Measurements from ENCODE around the gene RGR. TPM values are rescaled to one million over a fixed set of nuclear protein-coding genes. Genes with fewer than 3 reads are reported as not detected.
A peak's percentile ranks its signal among the peaks of the same experiment; 100 is the strongest.
"Not testable (repeated sequence)": the region's sequence is repeated elsewhere in the genome, so short reads cannot be mapped to it uniquely, and the experiment has no call there.

Gene RGR
- total RNA-seq, 1 donor, result not detected

DNA sequence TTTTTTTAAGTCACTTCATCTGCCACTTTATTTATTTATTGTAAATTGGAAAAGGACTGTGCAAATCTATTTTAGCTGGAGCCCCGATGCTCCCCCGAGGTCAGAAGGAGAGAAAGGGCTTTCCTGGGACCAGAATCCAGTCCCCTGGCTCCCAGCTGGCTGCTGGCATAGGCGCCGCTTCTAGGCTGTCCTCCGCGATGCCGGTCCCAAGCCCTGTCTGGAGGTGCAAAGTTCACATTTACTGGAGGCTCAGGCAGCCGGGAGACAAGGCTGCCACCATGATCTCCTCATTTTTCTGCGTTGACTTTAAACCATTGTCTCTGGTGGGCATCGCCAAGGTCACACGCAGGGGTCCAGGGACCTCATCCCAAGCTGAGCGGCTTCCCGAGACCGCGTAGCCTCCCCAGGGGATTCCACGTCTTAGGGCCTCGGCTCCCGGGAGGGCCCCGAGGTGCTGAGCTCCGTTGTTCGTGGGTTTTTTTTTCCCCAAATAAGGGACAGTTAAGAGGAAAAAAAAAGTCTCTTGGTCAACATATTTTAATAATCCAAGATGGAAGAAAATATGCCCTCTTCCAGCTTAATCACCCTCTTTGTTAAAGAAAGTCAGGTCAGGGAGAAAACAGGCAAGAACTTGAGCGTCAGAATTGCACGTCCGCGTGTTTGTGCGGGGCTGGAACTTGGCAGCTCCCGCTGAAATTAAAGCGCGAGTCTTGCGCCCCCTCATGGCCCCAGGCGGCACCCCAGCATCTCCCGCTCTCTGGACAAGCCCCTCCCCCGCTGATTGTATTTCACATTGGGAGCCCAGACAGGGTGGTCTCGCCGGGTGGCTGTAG, 11.9 kb downstream of the RGR start:
- peak; percentile 5 to 55 (median 39) for DNase-seq (ENCODE audit: low read depth in 2 of 3, low spot score in 2 of 3)

DNA sequence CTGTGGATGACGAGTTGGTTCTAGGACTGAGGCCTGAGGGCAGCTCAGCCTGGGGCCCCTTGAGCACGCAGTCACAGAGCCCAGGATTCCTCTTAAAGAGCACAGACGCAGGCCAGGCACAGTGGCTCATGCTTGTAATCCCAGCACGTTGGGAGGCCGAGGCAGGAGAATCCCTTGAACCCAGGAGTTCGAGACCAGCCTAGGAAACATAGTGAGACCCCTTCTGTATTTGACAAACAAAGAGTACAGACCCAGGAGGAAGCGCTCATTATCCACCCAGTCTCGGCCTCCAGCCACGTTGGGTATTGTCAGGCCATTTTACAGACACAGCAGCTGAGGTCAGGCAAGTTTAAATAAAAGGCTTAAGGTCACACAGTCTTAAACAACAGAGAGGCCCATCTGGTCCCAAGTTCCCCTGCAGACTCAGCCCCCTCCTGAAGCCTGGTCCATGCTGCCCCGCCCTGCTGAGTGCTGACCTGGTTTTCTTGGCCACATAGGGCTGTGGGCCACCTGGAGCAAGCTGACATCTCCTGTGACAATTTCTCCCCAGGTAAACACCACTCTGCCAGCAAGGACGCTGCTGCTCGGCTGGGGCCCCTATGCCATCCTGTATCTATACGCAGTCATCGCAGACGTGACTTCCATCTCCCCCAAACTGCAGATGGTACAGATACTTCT, 12.6 kb downstream of the RGR start:
- DNase-seq (ENCODE audit: low read depth in 2 of 3, low spot score in 2 of 3), result no peak

- DNase-seq (ENCODE audit: low read depth in 2 of 3, low spot score in 2 of 3), result peak in 1 of 3 donors; percentile 9
These were observed 13.3 kb downstream of the RGR start for GRCh38 chr10:84258034-84258695.

GRCh38 chr10:84261236-84261915, 16.5 kb downstream of the RGR start:
- no peak for DNase-seq (ENCODE audit: low read depth in 2 of 3, low spot score in 2 of 3)

GRCh38 chr10:84262190-84262956, 17.5 kb downstream of the RGR start:
- DNase-seq (ENCODE audit: low read depth in 2 of 3, low spot score in 2 of 3), result no peak

- DNase-seq (ENCODE audit: low read depth in 2 of 3, low spot score in 2 of 3), result no peak
These were observed 18.9 kb downstream of the RGR start for GRCh38 chr10:84263716-84264115.

DNA sequence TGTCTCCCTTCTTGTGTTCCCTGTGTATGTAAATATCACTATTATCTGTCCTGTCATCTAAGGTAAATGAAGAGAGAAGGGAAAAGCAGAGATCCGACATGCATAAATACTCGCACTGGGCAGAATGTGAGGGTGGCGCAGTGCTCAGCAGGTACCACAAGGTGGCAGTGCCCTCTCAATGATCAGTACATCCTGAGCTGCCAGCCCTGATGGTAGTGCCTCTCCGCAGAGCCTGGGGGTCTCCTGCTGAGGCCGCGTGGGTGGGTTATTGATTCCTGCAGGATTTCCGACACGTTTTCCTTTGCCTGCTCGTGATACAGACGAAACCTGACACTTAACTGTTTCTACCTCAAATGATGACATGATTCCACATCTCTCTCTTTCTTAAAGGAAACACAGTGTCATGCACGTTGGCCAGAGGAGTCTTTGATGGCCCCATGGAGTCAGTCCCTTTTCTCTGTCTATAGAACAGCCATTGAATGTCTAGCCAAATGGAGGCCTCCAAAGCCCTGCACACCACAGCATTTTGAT, 19.8 kb downstream of the RGR start:
- peak; percentile 45 to 68 (median 49) for DNase-seq (ENCODE audit: low read depth in 2 of 3, low spot score in 2 of 3)

DNA sequence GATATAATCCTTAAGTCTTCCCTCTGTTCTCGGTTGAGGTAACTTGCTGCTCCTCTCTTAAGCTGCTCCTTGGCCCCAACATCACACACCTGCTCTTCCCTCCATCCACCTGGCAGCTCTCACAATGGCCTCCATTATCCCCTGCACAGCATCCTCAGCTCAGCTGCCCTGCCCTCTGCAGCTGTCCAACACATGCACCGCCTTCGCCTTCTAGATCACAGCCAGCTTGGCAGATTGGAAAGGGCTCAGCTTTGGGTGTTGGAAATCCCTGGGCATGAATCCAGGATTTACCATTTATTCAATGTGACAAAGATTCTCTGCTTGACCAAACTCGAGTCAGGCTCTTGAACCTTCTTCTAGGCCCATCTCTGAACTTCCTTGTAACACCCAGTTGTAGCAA, 20.6 kb downstream of the RGR start:
- no peak for DNase-seq (ENCODE audit: low read depth in 2 of 3, low spot score in 2 of 3)

DNA sequence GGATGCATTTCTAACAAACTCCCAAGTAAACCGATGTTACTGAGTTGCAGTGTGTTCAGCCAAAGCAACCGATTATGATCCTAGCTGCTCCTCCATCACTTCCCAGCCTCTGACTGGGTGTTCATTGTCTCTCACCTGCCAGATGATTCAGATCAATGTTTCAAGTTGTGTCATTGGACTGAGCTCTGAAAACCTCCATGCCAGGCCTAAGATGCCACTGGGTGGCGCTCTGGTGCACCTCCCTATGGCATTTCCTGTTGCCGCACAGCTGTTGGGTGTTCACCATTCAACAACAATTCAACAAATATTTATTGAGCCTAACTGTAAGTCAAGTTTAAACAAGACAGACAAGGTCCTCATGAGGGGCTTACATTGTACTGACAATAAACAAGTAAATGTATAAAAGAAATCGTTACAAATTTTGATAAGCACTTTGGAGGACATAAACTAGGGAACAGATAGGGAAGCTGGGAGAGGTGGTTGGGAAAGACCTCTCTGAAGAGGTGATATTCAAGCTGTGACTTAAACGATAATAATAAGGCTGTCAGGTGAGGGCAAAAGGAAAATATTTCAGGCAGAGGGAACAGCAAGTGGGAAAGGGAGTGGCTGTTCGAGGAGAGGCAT, 22.8 kb downstream of the RGR start:
- DNase-seq (ENCODE audit: low read depth in 2 of 3, low spot score in 2 of 3), result peak; percentile 23 to 66 (median 54)

DNA sequence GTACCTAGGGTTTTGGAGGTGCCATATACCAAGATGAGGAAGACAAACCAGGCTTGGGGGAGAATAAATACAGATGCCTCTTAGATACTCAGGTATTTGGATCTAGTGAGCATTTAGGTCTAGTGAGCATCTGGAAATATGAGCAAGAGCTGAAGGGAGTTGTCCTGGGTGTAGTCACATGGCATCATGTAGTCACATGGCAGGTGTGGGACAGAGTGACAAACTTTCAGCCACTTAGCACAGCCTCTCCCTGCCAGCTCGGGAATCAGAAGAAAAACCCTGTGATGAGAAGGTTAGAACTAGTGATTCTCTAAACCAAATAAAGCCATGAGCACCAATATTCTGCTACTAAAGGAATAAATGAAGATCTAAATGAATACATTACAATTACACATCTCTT, 24.3 kb downstream of the RGR start:
- DNase-seq (ENCODE audit: low read depth in 2 of 3, low spot score in 2 of 3), result no peak

- DNase-seq (ENCODE audit: low read depth in 2 of 3, low spot score in 2 of 3), result no peak
These were observed 24.9 kb downstream of the RGR start for GRCh38 chr10:84269773-84270172.

DNA sequence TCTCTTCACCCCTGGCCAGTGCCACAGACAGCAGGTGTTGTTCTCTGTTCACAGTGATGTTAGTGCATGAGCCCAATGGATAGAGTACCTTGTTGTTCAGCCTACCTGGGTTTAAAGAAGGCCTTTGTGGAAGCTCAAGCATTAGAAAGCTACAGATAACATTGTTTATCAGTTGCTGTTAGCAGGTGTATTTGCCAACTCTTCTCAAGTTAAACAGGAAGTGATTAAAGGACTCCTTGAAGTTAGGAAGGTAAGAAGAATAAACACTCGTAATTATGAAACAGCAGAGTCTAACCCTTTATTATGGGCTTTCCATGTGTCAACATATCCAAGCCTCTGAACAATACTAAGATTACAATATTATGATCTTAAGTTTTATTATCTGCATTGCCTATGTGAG, 25.9 kb downstream of the RGR start:
- no peak for DNase-seq (ENCODE audit: low read depth in 2 of 3, low spot score in 2 of 3)

GRCh38 chr10:84279876-84280475, 35.1 kb downstream of the RGR start:
- not testable (repeated sequence) for DNase-seq (ENCODE audit: low read depth in 2 of 3, low spot score in 2 of 3)

- DNase-seq (ENCODE audit: low read depth in 2 of 3, low spot score in 2 of 3), result no peak
These were observed 41.8 kb downstream of the RGR start for GRCh38 chr10:84286695-84287094.

DNA sequence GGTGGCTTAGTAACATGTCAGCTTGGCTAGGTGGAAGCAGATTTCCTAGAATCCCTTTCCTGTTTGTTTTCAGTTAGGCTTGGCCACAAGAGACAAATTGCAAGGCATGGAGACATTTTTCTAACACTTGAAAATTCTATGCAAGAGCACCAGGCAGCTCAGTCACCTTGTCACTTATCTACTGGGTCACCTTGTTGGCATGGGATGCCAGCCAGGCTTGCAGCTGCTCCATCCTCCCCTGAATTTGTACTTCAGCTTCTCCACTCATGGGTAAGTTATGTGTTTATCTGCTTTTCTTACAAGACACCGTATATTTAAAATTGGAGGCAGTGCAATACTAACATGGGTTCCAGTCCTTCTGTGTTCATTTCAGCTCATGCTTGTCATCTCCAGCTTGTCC, 43.3 kb downstream of the RGR start:
- DNase-seq (ENCODE audit: low read depth in 2 of 3, low spot score in 2 of 3), result no peak

DNA sequence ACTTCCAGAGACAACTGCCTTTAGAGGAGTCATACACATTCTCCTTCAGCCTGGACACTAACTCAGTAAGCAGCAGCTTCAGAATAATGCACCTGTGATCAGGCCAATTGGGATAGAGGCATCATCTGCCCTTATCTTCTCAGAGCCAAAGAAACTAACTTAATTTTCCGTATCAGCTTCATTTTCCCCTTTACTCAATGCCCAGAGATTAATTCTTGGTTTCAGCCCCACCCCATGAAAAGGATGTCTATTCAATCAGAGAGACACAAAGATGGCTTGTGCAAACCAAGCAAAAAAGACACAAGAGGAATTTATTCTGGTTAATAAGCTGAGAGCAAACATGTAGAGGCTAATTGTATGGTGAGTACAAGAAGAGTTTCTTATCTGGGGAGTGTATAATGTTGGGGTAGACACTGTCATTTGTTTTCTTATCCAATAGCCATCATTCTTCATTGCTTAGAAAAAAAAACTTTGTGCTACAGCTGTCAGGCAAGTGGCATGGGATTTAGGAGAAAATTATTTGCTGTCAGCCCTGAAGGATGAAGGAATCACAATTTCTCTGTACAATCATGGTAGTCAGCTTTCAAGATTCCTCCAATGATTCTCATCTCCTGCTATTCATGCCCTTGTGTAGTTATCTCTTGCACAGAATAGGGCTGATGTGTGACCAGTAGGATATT, 44.8 kb downstream of the RGR start:
- no peak for DNase-seq (ENCODE audit: low read depth in 2 of 3, low spot score in 2 of 3)

DNA sequence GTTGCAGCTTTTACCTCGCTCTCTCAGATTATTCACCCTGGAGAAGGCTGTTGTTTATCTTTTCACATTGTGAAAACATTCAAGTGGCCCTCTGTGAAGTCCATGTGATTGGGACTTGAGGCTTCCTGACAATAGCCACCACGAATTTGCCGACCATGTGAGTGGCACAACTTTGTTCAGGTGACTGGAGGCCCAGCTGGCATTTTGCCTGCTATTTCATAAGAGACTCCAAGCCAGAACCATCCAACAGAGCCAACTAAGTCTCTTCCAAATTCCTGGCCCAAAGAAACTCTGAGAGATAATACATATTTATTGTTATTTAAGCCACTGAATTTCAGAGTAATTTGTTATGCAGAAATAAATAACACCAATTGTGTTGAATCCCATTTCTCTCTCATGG, 45.4 kb downstream of the RGR start:
- DNase-seq (ENCODE audit: low read depth in 2 of 3, low spot score in 2 of 3), result no peak

DNA sequence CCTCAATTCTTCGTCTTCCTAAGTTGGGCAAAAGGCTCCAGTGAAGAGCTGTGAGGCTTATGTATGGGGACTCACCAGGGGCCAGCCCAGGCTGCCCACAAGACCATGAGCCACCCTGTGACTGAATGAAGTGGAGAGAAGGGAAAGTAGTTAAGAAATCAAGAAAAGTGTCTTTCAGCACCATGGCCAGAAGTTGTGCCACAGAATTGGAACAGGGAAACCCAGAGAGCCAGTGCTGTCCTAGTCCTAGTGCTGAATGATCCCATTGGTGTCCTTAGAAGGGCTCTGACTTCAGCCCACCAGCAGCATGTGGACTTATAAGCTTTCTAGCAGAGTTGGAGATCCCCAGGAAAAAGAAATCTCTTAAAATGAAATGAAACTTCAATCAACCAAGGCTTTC, 46.5 kb downstream of the RGR start:
- DNase-seq (ENCODE audit: low read depth in 2 of 3, low spot score in 2 of 3), result peak in 1 of 3 donors; percentile 67

- no peak for DNase-seq (ENCODE audit: low read depth in 2 of 3, low spot score in 2 of 3)
These were observed 47.6 kb downstream of the RGR start for GRCh38 chr10:84292502-84292901.

Measured in hematopoietic multipotent progenitor cell (in vitro differentiated cells).